ENCODE results near the gene TCP11L2.

DNA sequence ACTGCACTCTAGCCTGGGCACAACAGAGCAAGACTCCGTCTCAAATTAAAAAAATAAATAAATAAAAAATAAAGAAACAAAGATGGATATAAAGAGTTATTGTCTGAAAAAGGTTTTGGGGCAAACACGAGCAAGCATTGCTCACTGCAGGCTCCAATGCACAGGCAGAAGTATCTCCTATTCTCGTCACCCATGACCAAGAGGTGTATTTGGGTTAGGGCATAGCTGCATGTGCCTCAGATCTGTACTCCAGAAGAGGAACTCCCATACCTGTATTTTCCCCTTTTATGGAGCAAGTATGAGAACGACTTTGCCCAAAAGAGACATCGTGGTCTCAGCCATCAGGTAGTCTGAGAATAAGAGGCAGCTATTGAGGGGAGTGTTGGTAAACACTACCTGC lies 10.2 kb upstream of the TCP11L2 start:
- TF ChIP-seq EZH2 (IDR thresholded peaks at IDR 0.05; ENCODE audit: insufficient read depth, low read length), result no peak
- TF ChIP-seq, protein P1, sequence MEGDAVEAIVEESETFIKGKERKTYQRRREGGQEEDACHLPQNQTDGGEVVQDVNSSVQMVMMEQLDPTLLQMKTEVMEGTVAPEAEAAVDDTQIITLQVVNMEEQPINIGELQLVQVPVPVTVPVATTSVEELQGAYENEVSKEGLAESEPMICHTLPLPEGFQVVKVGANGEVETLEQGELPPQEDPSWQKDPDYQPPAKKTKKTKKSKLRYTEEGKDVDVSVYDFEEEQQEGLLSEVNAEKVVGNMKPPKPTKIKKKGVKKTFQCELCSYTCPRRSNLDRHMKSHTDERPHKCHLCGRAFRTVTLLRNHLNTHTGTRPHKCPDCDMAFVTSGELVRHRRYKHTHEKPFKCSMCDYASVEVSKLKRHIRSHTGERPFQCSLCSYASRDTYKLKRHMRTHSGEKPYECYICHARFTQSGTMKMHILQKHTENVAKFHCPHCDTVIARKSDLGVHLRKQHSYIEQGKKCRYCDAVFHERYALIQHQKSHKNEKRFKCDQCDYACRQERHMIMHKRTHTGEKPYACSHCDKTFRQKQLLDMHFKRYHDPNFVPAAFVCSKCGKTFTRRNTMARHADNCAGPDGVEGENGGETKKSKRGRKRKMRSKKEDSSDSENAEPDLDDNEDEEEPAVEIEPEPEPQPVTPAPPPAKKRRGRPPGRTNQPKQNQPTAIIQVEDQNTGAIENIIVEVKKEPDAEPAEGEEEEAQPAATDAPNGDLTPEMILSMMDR (IDR thresholded peaks at IDR 0.05; ENCODE audit: insufficient read depth, low read depth, low read length), result no peak

Data from astrocyte (in vitro differentiated cells and primary cell).